ENCODE measurements around the gene C2orf81.
A peak's percentile ranks its signal among the peaks of the same experiment; 100 is the strongest.

GRCh38 chr2:74399785-74400184 is 21.6 kb downstream of the C2orf81 start:
- TF ChIP-seq, protein P1, sequence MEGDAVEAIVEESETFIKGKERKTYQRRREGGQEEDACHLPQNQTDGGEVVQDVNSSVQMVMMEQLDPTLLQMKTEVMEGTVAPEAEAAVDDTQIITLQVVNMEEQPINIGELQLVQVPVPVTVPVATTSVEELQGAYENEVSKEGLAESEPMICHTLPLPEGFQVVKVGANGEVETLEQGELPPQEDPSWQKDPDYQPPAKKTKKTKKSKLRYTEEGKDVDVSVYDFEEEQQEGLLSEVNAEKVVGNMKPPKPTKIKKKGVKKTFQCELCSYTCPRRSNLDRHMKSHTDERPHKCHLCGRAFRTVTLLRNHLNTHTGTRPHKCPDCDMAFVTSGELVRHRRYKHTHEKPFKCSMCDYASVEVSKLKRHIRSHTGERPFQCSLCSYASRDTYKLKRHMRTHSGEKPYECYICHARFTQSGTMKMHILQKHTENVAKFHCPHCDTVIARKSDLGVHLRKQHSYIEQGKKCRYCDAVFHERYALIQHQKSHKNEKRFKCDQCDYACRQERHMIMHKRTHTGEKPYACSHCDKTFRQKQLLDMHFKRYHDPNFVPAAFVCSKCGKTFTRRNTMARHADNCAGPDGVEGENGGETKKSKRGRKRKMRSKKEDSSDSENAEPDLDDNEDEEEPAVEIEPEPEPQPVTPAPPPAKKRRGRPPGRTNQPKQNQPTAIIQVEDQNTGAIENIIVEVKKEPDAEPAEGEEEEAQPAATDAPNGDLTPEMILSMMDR (IDR thresholded peaks at IDR 0.05), result peak; percentile 61
- TF ChIP-seq SIN3A (IDR thresholded peaks at IDR 0.05; ENCODE audit: borderline replicate concordance, low read depth, low read length) (no peak), FOSL2 (IDR thresholded peaks at IDR 0.05; ENCODE audit: borderline replicate concordance, low read depth) (no peak), GATA2 (CRISPR knock-in tag; IDR thresholded peaks at IDR 0.05) (no peak), TAF1 (IDR thresholded peaks at IDR 0.05; ENCODE audit: borderline replicate concordance, low read depth, low read length) (no peak), POLR2AphosphoS5 (IDR thresholded peaks at IDR 0.05; ENCODE audit: low read depth, low read length) (no peak), CHD2 (IDR thresholded peaks at IDR 0.05; ENCODE audit: low read length, partially characterized antibody) (no peak)
